Measurements from ENCODE around the gene STKLD1.

STKLD1 gene

GRCh38 chr9:133454943-133455673 lies 78.9 kb downstream of the STKLD1 start:
- ChIA-PET CTCF (no interaction called here), POLR2A (no interaction called here)
- no peak for DNase-seq (ENCODE audit: extremely low spot score)
- TF ChIP-seq ARNT (IDR thresholded peaks at IDR 0.05) (no peak), ZNF384 (IDR thresholded peaks at IDR 0.05) (no peak), TARDBP (IDR thresholded peaks at IDR 0.05) (no peak)
